Measurements from ENCODE around the gene SNTG2. TPM values are rescaled to one million over a fixed set of nuclear protein-coding genes. Genes with fewer than 3 reads are reported as not detected.
"Not testable (repeated sequence)": the region's sequence is repeated elsewhere in the genome, so short reads cannot be mapped to it uniquely, and the experiment has no call there.

The SNTG2 gene
- total RNA-seq, 2 experiments from 2014 or later = 2.9 to 3.5 TPM

GRCh38 chr2:1093668-1094067 lies 143.0 kb downstream of the SNTG2 start:
- ATAC-seq (ENCODE audit: low read depth); H3K36me3 Mint-ChIP-seq; H3K9me3 Mint-ChIP-seq; H3K4me3 Mint-ChIP-seq; POLR2A ChIA-PET; DNase-seq; H3K27me3 Mint-ChIP-seq; H3K27ac Mint-ChIP-seq; H3K4me1 Mint-ChIP-seq: not testable (repeated sequence)

GRCh38 chr2:1097101-1097500 lies 146.5 kb downstream of the SNTG2 start:
- Mint-ChIP-seq H3K27me3 (no peaks in the 10 kb centered on the region), H3K4me3 (no peak overlapping the region), H3K9me3 (no peaks in the 10 kb centered on the region), H3K36me3 (no peaks in the 10 kb centered on the region), H3K4me1 (peaks cover 3% of the 10 kb centered on the region), H3K27ac (no peak overlapping the region)
- POLR2A ChIA-PET = no interaction called here
- DNase-seq (no peak), ATAC-seq (ENCODE audit: low read depth) (no peak)

GRCh38 chr2:1099418-1099817 lies 148.8 kb downstream of the SNTG2 start:
- Mint-ChIP-seq H3K27ac (no peak overlapping the region), H3K4me3 (no peak overlapping the region), H3K36me3 (no peaks in the 10 kb centered on the region), H3K27me3 (no peaks in the 10 kb centered on the region), H3K4me1 (peaks cover 3% of the 10 kb centered on the region), H3K9me3 (no peaks in the 10 kb centered on the region)
- no peak for DNase-seq
- ATAC-seq (ENCODE audit: low read depth) = no peak
- POLR2A ChIA-PET = no interaction called here

- no peak overlapping the region for H3K4me3 Mint-ChIP-seq
- DNase-seq (no peak), ATAC-seq (ENCODE audit: low read depth) (no peak)
- H3K36me3 Mint-ChIP-seq = no peaks in the 10 kb centered on the region
- H3K27ac Mint-ChIP-seq = no peak overlapping the region
- peaks cover 3% of the 10 kb centered on the region for H3K4me1 Mint-ChIP-seq
- H3K9me3 Mint-ChIP-seq = no peaks in the 10 kb centered on the region
- POLR2A ChIA-PET = no interaction called here
- H3K27me3 Mint-ChIP-seq = no peaks in the 10 kb centered on the region
These were observed 150.5 kb downstream of the SNTG2 start for GRCh38 chr2:1101011-1101782.

- H3K9me3 Mint-ChIP-seq = no peaks in the 10 kb centered on the region
- ATAC-seq (ENCODE audit: low read depth) (no peak), DNase-seq (no peak)
- H3K27ac Mint-ChIP-seq = peak overlapping the region; percentile 18
- no peak overlapping the region for H3K4me3 Mint-ChIP-seq
- POLR2A ChIA-PET = no interaction called here
- peaks cover 3% of the 10 kb centered on the region for H3K4me1 Mint-ChIP-seq
- no peaks in the 10 kb centered on the region for H3K27me3 Mint-ChIP-seq
- H3K36me3 Mint-ChIP-seq = no peaks in the 10 kb centered on the region
These were observed 151.4 kb downstream of the SNTG2 start for GRCh38 chr2:1101982-1102590.

- no peaks in the 10 kb centered on the region for H3K36me3 Mint-ChIP-seq
- ATAC-seq (ENCODE audit: low read depth) (no peak), DNase-seq (no peak)
- no peaks in the 10 kb centered on the region for H3K9me3 Mint-ChIP-seq
- H3K27me3 Mint-ChIP-seq = no peaks in the 10 kb centered on the region
- H3K4me1 Mint-ChIP-seq = peaks cover 3% of the 10 kb centered on the region
- POLR2A ChIA-PET = no interaction called here
- no peak overlapping the region for H3K4me3 Mint-ChIP-seq
- no peak overlapping the region for H3K27ac Mint-ChIP-seq
These were observed 153.7 kb downstream of the SNTG2 start for GRCh38 chr2:1104364-1104763.

GRCh38 chr2:1106344-1106743 lies 155.7 kb downstream of the SNTG2 start:
- ATAC-seq (ENCODE audit: low read depth) = not testable (repeated sequence)

GRCh38 chr2:1115843-1116539 lies 165.3 kb downstream of the SNTG2 start:
- no peak overlapping the region for H3K27ac Mint-ChIP-seq
- POLR2A ChIA-PET = no interaction called here
- ATAC-seq (ENCODE audit: low read depth) = no peak

More at GRCh38 chr2:1106344-1106743, 155.7 kb downstream of the SNTG2 start:
- H3K4me3 Mint-ChIP-seq, H3K27ac Mint-ChIP-seq, H3K27me3 Mint-ChIP-seq, H3K36me3 Mint-ChIP-seq, H3K4me1 Mint-ChIP-seq, POLR2A ChIA-PET, H3K9me3 Mint-ChIP-seq, DNase-seq: not testable (repeated sequence)

GRCh38 chr2:1117569-1117968 lies 166.9 kb downstream of the SNTG2 start:
- DNase-seq (no peak), ATAC-seq (ENCODE audit: low read depth) (no peak)
- Mint-ChIP-seq H3K27me3 (no peaks in the 10 kb centered on the region), H3K4me3 (no peak overlapping the region), H3K27ac (no peak overlapping the region), H3K9me3 (peaks cover 30% of the 10 kb centered on the region), H3K4me1 (no peaks in the 10 kb centered on the region), H3K36me3 (peaks cover 13% of the 10 kb centered on the region)
- POLR2A ChIA-PET = no interaction called here

More at GRCh38 chr2:1115843-1116539, 165.3 kb downstream of the SNTG2 start:
- DNase-seq = no peak
- H3K4me1 Mint-ChIP-seq = no peaks in the 10 kb centered on the region
- no peak overlapping the region for H3K4me3 Mint-ChIP-seq
- H3K36me3 Mint-ChIP-seq = peaks cover 19% of the 10 kb centered on the region
- peaks cover 40% of the 10 kb centered on the region for H3K9me3 Mint-ChIP-seq
- H3K27me3 Mint-ChIP-seq = no peaks in the 10 kb centered on the region

GRCh38 chr2:1125217-1125616 lies 174.6 kb downstream of the SNTG2 start:
- Mint-ChIP-seq H3K27ac (no peak overlapping the region), H3K4me1 (no peaks in the 10 kb centered on the region), H3K27me3 (no peaks in the 10 kb centered on the region), H3K36me3 (peaks cover 2% of the 10 kb centered on the region), H3K9me3 (peaks cover 1% of the 10 kb centered on the region), H3K4me3 (no peak overlapping the region)
- POLR2A ChIA-PET = no interaction called here
- no peak for ATAC-seq (ENCODE audit: low read depth)
- no peak for DNase-seq

- H3K27ac Mint-ChIP-seq = no peak overlapping the region
- peaks cover 2% of the 10 kb centered on the region for H3K36me3 Mint-ChIP-seq
- POLR2A ChIA-PET = no interaction called here
- H3K4me3 Mint-ChIP-seq = no peak overlapping the region
- peaks cover 1% of the 10 kb centered on the region for H3K9me3 Mint-ChIP-seq
- ATAC-seq (ENCODE audit: low read depth) = no peak
- no peaks in the 10 kb centered on the region for H3K27me3 Mint-ChIP-seq
- DNase-seq = no peak
- H3K4me1 Mint-ChIP-seq = no peaks in the 10 kb centered on the region
These were observed 175.2 kb downstream of the SNTG2 start for GRCh38 chr2:1125633-1126370.

- Mint-ChIP-seq H3K27ac (no peak overlapping the region), H3K27me3 (no peaks in the 10 kb centered on the region), H3K9me3 (peaks cover 3% of the 10 kb centered on the region), H3K4me1 (peaks cover 8% of the 10 kb centered on the region), H3K4me3 (no peak overlapping the region), H3K36me3 (peaks cover 7% of the 10 kb centered on the region)
- no peak for DNase-seq
- POLR2A ChIA-PET = no interaction called here
- ATAC-seq (ENCODE audit: low read depth) = no peak
These were observed 179.3 kb downstream of the SNTG2 start for GRCh38 chr2:1129982-1130381.

- DNase-seq = no peak
- H3K27ac Mint-ChIP-seq = no peak overlapping the region
- no peak overlapping the region for H3K4me3 Mint-ChIP-seq
- ATAC-seq (ENCODE audit: low read depth) = no peak
- H3K9me3 Mint-ChIP-seq = peaks cover 3% of the 10 kb centered on the region
- H3K27me3 Mint-ChIP-seq = no peaks in the 10 kb centered on the region
- POLR2A ChIA-PET = no interaction called here
- H3K4me1 Mint-ChIP-seq = peaks cover 8% of the 10 kb centered on the region
- H3K36me3 Mint-ChIP-seq = peaks cover 7% of the 10 kb centered on the region
These were observed 180.3 kb downstream of the SNTG2 start for GRCh38 chr2:1130922-1131321.
